SK-N-SH (cell line): Measurements from ENCODE around the gene SRBD1. TPM values are rescaled to one million over a fixed set of nuclear protein-coding genes. Genes with fewer than 3 reads are reported as not detected.

ENCODE experiments used
- CTCF ChIA-PET: fragments of 300-600, 350-600 bp; formaldehyde crosslinking; extraction: SDS; loops from one replicate; lab custom pipeline; 2021; lab: Yijun Ruan, JAX
- POLR2A ChIA-PET: fragments of 350-600 bp; sonication (Branson Sonifier 250); formaldehyde crosslinking; extraction: SDS; loops from one replicate; lab custom pipeline; 2020; ENCODE audit warnings: antibody characterized with exemption, inconsistent platforms; lab: Yijun Ruan, JAX
- DNase-seq: peaks from one replicate; pipeline ENCODE4 v3.0.0; 2012
- H2AFZ ChIP-seq: fragments of 200-600 bp; sonication (generic); 2 replicates; pipeline ENCODE4 v1.8.1; 2016; ENCODE audit warnings: antibody characterized with exemption, mild to moderate bottlenecking, low read depth
- H3F3A ChIP-seq: fragments of 200-600 bp; sonication (generic); replicated peaks from 2 replicates; pipeline ENCODE3; 2016; ENCODE audit warnings: antibody characterized with exemption, mild to moderate bottlenecking; ENCODE audit not compliant: insufficient read depth
- H3K27ac ChIP-seq, 2 experiments: fragments of 200-500 bp in 1 of 2; fragments of 200-600 bp in 1 of 2; sonication (Bioruptor generic) in 1 of 2; sonication (generic), shearing (Covaris generic) in 1 of 2; 2 replicates each; pipeline versions ENCODE4 v1.5.1 to v1.6.1; 2014 to 2016; ENCODE audit warnings: low read depth in 2 of 2, inconsistent platforms in 1 of 2, low read length in 1 of 2, mild to moderate bottlenecking in 1 of 2, mixed read lengths in 1 of 2
- H3K27me3 ChIP-seq: fragments of 200-600 bp; sonication (generic), shearing (Covaris generic); 2 replicates; pipeline ENCODE4 v1.6.1; 2016; ENCODE audit warnings: mixed run types; ENCODE audit not compliant: insufficient read depth
- H3K36me3 ChIP-seq, 2 experiments: fragments of 200-500 bp in 1 of 2; fragments of 200-600 bp in 1 of 2; sonication (Bioruptor generic) in 1 of 2; sonication (generic) in 1 of 2; replicated peaks in 1 of 2; 2 replicates each; pipeline versions ENCODE3 to v1.5.1; 2014 to 2016; ENCODE audit warnings: low read length in 1 of 2, mild to moderate bottlenecking in 1 of 2; ENCODE audit not compliant: insufficient read depth in 2 of 2, control insufficient read depth in 1 of 2
- H3K4me1 ChIP-seq, 2 experiments: fragments of 200-500 bp in 1 of 2; fragments of 200-600 bp in 1 of 2; sonication (Bioruptor generic) in 1 of 2; sonication (generic), shearing (Covaris generic) in 1 of 2; 2 replicates each; pipeline versions ENCODE4 v1.5.1 to v1.6.1; 2014 to 2016; ENCODE audit warnings: low read depth in 1 of 2, low read length in 1 of 2, mixed run types in 1 of 2; ENCODE audit not compliant: insufficient read depth in 2 of 2, control insufficient read depth in 1 of 2
- H3K4me2 ChIP-seq: fragments of 200-600 bp; sonication (generic), shearing (Covaris generic); 2 replicates; pipeline ENCODE4 v1.6.1; 2017; ENCODE audit warnings: mixed run types
- H3K4me3 ChIP-seq, 2 experiments: fragments of 200-500 bp in 1 of 2; fragments of 200-600 bp in 1 of 2; sonication (Bioruptor generic) in 1 of 2; sonication (generic), shearing (Covaris generic) in 1 of 2; 2 replicates each; pipeline versions ENCODE4 v1.5.1 to v1.8.1; 2014 to 2016; ENCODE audit warnings: low read depth in 2 of 2, inconsistent platforms in 1 of 2, low read length in 1 of 2, mild to moderate bottlenecking in 1 of 2, mixed read lengths in 1 of 2, moderate library complexity in 1 of 2
- H3K79me2 ChIP-seq: fragments of 200-600 bp; sonication (generic); 2 replicates; pipeline ENCODE4 v1.8.1; 2017; ENCODE audit warnings: mild to moderate bottlenecking; ENCODE audit not compliant: insufficient read depth
- H3K9ac ChIP-seq: fragments of 200-600 bp; sonication (generic); 2 replicates; pipeline ENCODE4 v1.6.1; 2017; ENCODE audit warnings: mixed run types
- H3K9me2 ChIP-seq: fragments of 200-600 bp; sonication (generic); 2 replicates; pipeline ENCODE4 v1.6.1; 2017; ENCODE audit warnings: mixed run types
- H3K9me3 ChIP-seq: fragments of 200-600 bp; sonication (generic); 2 replicates; pipeline ENCODE4 v1.6.1; 2017; ENCODE audit warnings: mixed run types, mild to moderate bottlenecking, moderate library complexity
- H4K20me1 ChIP-seq: fragments of 200-600 bp; sonication (generic); 2 replicates; pipeline ENCODE4 v1.6.1; 2017; ENCODE audit warnings: mild to moderate bottlenecking, mixed run types; ENCODE audit not compliant: insufficient read depth
- EP300 ChIP-seq, 2 experiments: IDR thresholded peaks; 2 replicates each; pipeline versions ENCODE4 v1.4.0 to v1.6.1; 2012; ENCODE audit warnings: borderline replicate concordance in 1 of 2, low read depth in 1 of 2, low read length in 1 of 2
- EZH2phosphoT487 ChIP-seq: fragments of 200-600 bp; sonication (generic); IDR thresholded peaks from 2 replicates; pipeline ENCODE4 v1.6.1; 2017; ENCODE audit warnings: low read depth, mixed run types, mild to moderate bottlenecking, antibody characterized with exemption, moderate library complexity, borderline replicate concordance
- FOXJ3 ChIP-seq: sonication (generic); formaldehyde crosslinking; IDR thresholded peaks from 2 replicates; pipeline ENCODE4 v1.5.1; 2020; ENCODE audit warnings: mild to moderate bottlenecking, missing genetic modification reagents
- FOXM1 ChIP-seq: IDR thresholded peaks from 2 replicates; pipeline ENCODE4 v1.4.0; 2012; ENCODE audit warnings: low read depth, mild to moderate bottlenecking
- POLR2AphosphoS5 ChIP-seq: IDR thresholded peaks from 2 replicates; pipeline ENCODE4 v1.6.1; 2012; ENCODE audit warnings: low read depth, low read length
- RAD21 ChIP-seq: IDR thresholded peaks from 2 replicates; pipeline ENCODE4 v1.6.1; 2012; ENCODE audit warnings: mild to moderate bottlenecking, low read length
- RCOR1 ChIP-seq: fragments of 150-350 bp; IDR thresholded peaks from 2 replicates; pipeline ENCODE4 v1.6.1; 2017; ENCODE audit warnings: antibody characterized with exemption, low read length
- RFX5 ChIP-seq: IDR thresholded peaks from 2 replicates; pipeline ENCODE4 v1.6.1; 2012; ENCODE audit warnings: mild to moderate bottlenecking, improper control_type of control experiment, low read length
- RXRA ChIP-seq: IDR thresholded peaks from 2 replicates; pipeline ENCODE4 v1.4.0; 2012; ENCODE audit warnings: low read depth, mild to moderate bottlenecking, borderline replicate concordance
- SIN3A ChIP-seq: IDR thresholded peaks from 2 replicates; pipeline ENCODE4 v1.6.1; 2012; ENCODE audit warnings: low read depth, mild to moderate bottlenecking, low read length, moderate library complexity, borderline replicate concordance
- TAF1 ChIP-seq: IDR thresholded peaks from 2 replicates; pipeline ENCODE4 v1.6.1; 2012; ENCODE audit warnings: low read depth, mild to moderate bottlenecking, low read length, moderate library complexity, borderline replicate concordance
- YY1 ChIP-seq: IDR thresholded peaks from 2 replicates; pipeline ENCODE4 v1.4.0; 2012; ENCODE audit warnings: low read depth, mild to moderate bottlenecking
- WGBS: methylation state at CpG from one replicate; pipeline ENCODE4 v1.1.6; 2017; ENCODE audit warnings: low lambda C conversion rate; 5-methylcytosine and 5-hydroxymethylcytosine counted together
- polyA plus RNA-seq, 3 experiments: library from polyadenylated mRNA; depleted of rRNA; stranded (reverse); fragments of >200 nt; gene quantifications; 2 replicates each; pipeline ENCODE4 v1.2.3, GENCODE V29; 2012
- TF ChIP-seq, protein P1 (sequence below): IDR thresholded peaks from 2 replicates; pipeline ENCODE4 v1.6.1; 2012; ENCODE audit warnings: mild to moderate bottlenecking, low read depth, low read length, moderate library complexity
- TF ChIP-seq, protein P2 (sequence below): fragments of 150-350 bp; IDR thresholded peaks from 2 replicates; pipeline ENCODE4 v1.6.1; 2017; ENCODE audit warnings: antibody characterized with exemption, low read length, low read depth, borderline replicate concordance

Gene SRBD1
- polyA plus RNA-seq, 1 of the 3 experiments (the other 2 are of a cell fraction) = 3.2 TPM

DNA sequence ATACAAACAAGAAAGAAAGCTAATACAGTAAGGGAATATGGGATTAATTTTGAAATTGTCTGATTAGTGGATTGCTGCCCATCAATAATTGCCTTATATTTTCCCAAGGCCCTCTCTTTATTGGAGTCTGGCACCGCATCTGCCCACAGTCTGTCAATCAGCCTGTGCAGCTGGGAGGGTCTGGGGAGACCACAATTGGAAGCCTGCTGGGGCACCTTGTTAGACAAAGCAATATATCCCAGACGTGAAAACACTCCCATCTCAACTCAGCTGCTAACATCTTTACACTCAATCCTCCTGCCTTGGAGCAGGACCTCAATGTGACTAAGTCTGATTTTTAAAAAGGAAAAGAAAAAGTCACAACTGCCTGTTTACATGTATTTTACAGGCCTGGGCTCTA lies 258.6 kb downstream of the SRBD1 start:
- Histone ChIP-seq H3K9me3 (no peaks in the 10 kb centered on the region), H3K4me2 (no peak overlapping the region), H3K9ac (no peak overlapping the region), H3K36me3 (no peaks in the 10 kb centered on the region), H4K20me1 (no peaks in the 10 kb centered on the region), H3K4me1 (peaks cover 10 to 18% of the 10 kb centered on the region in 2 experiments), H2AFZ (no peak overlapping the region), H3F3A (peaks cover 6% of the 10 kb centered on the region), H3K4me3 (no peak overlapping the region), H3K27me3 (no peaks in the 10 kb centered on the region)
- WGBS = 77% methylated on average over 2 of the region's 2 CpGs
- no peak for DNase-seq
- CTCF ChIA-PET = interaction anchor here (1.1 to 1.9 kb wide), 3 partner anchors 142 to 371 kb away, joined by 3 to 9 read pairs (median 4); no protein-coding TSS in a partner anchor
- TF ChIP-seq SIN3A = no peak
- TF ChIP-seq YY1 = no peak
- TF ChIP-seq TAF1 = no peak
- TF ChIP-seq EZH2phosphoT487 = no peak
- TF ChIP-seq, protein P1, sequence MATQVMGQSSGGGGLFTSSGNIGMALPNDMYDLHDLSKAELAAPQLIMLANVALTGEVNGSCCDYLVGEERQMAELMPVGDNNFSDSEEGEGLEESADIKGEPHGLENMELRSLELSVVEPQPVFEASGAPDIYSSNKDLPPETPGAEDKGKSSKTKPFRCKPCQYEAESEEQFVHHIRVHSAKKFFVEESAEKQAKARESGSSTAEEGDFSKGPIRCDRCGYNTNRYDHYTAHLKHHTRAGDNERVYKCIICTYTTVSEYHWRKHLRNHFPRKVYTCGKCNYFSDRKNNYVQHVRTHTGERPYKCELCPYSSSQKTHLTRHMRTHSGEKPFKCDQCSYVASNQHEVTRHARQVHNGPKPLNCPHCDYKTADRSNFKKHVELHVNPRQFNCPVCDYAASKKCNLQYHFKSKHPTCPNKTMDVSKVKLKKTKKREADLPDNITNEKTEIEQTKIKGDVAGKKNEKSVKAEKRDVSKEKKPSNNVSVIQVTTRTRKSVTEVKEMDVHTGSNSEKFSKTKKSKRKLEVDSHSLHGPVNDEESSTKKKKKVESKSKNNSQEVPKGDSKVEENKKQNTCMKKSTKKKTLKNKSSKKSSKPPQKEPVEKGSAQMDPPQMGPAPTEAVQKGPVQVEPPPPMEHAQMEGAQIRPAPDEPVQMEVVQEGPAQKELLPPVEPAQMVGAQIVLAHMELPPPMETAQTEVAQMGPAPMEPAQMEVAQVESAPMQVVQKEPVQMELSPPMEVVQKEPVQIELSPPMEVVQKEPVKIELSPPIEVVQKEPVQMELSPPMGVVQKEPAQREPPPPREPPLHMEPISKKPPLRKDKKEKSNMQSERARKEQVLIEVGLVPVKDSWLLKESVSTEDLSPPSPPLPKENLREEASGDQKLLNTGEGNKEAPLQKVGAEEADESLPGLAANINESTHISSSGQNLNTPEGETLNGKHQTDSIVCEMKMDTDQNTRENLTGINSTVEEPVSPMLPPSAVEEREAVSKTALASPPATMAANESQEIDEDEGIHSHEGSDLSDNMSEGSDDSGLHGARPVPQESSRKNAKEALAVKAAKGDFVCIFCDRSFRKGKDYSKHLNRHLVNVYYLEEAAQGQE = no peak
- TF ChIP-seq, protein P2, sequence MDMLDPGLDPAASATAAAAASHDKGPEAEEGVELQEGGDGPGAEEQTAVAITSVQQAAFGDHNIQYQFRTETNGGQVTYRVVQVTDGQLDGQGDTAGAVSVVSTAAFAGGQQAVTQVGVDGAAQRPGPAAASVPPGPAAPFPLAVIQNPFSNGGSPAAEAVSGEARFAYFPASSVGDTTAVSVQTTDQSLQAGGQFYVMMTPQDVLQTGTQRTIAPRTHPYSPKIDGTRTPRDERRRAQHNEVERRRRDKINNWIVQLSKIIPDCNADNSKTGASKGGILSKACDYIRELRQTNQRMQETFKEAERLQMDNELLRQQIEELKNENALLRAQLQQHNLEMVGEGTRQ = no peak
- TF ChIP-seq FOXJ3 (CRISPR knock-in tag) = no peak
- TF ChIP-seq RCOR1 = no peak
- no peak for TF ChIP-seq FOXM1
- TF ChIP-seq POLR2AphosphoS5 = no peak
- no peak for TF ChIP-seq EP300 (IDR thresholded peaks at IDR 0.05; ENCODE audit: borderline replicate concordance in 1 of 2, low read depth in 1 of 2, low read length in 1 of 2)
- TF ChIP-seq RXRA = no peak
- no peak for TF ChIP-seq RFX5
- TF ChIP-seq RAD21 = no peak
- TF ChIP-seq, all 33 proteins: peak for 0
- H3K9me2 ChIP-seq = no peaks in the 10 kb centered on the region
- H3K27ac ChIP-seq = no peak overlapping the region
- H3K79me2 ChIP-seq = no peaks in the 10 kb centered on the region
- POLR2A ChIA-PET = no interaction called here
